Urinary bladder (tissue), 4 donors: Measurements from ENCODE around the gene ANKMY1. TPM values are rescaled to one million over a fixed set of nuclear protein-coding genes. Genes with fewer than 3 reads are reported as not detected.

ENCODE experiments used
- DNase-seq: peaks from one replicate; pipeline ENCODE4 v3.0.0-alpha.2; 2015; ENCODE audit errors: extremely low spot score
- H3K27ac ChIP-seq: one replicate; pipeline ENCODE4 v1.5.1; 2013; ENCODE audit warnings: low read depth, mild to moderate bottlenecking, moderate library complexity
- H3K36me3 ChIP-seq: one replicate; pipeline ENCODE4 v1.6.1; 2013; ENCODE audit warnings: mild to moderate bottlenecking, moderate library complexity; ENCODE audit not compliant: insufficient read depth
- H3K4me1 ChIP-seq: one replicate; pipeline ENCODE4 v1.6.1; 2013; ENCODE audit warnings: mild to moderate bottlenecking, moderate library complexity; ENCODE audit not compliant: insufficient read depth
- H3K4me3 ChIP-seq: one replicate; pipeline ENCODE4 v1.5.1; 2013; ENCODE audit warnings: low read depth, low read length
- WGBS: extraction: QIAGEN DNeasy Blood & Tissue Kit; methylation state at CpG from one replicate; pipeline ENCODE4 v1.1.7; 2013; 5-methylcytosine and 5-hydroxymethylcytosine counted together
- polyA plus RNA-seq: library from polyadenylated mRNA; stranded (reverse); fragments of 200-250 nt; gene quantifications from one replicate; pipeline ENCODE4 v1.2.3, GENCODE V29; 2013
- total RNA-seq: library from RNA; depleted of rRNA; stranded (reverse); fragments of >200 nt; gene quantifications from one replicate; pipeline ENCODE4 v1.2.3, GENCODE V29; 2014
- donor health status: healthy with polysubstance abuse.
- donor health status: healthy.

Gene ANKMY1
- total and polyA plus RNA-seq, 2 donors = 9.6 to 11.1 TPM

GRCh38 chr2:240467659-240468302, 90.0 kb downstream of the ANKMY1 start:
- Histone ChIP-seq H3K36me3 (peaks cover 2% of the 10 kb centered on the region), H3K27ac (no peak overlapping the region), H3K4me1 (no peaks in the 10 kb centered on the region), H3K4me3 (no peak overlapping the region)
- WGBS = 84% methylated on average over 22 of the region's 22 CpGs
- no peak for DNase-seq

GRCh38 chr2:240467149-240467642, 90.6 kb downstream of the ANKMY1 start:
- Histone ChIP-seq H3K36me3 (peaks cover 2% of the 10 kb centered on the region), H3K4me3 (no peak overlapping the region), H3K4me1 (no peaks in the 10 kb centered on the region), H3K27ac (no peak overlapping the region)
- DNase-seq = no peak
- WGBS = 79% methylated on average over 12 of the region's 12 CpGs

- no peak for DNase-seq
- Histone ChIP-seq H3K36me3 (peaks cover 2% of the 10 kb centered on the region), H3K27ac (no peak overlapping the region), H3K4me1 (no peaks in the 10 kb centered on the region), H3K4me3 (no peak overlapping the region)
- WGBS = 77% methylated on average over 19 of the region's 19 CpGs
These were observed 91.1 kb downstream of the ANKMY1 start for GRCh38 chr2:240466579-240467148.

- no peaks in the 10 kb centered on the region for H3K4me1 ChIP-seq
- H3K36me3 ChIP-seq = peaks cover 2% of the 10 kb centered on the region
- no peak overlapping the region for H3K27ac ChIP-seq
- WGBS = 77% methylated on average over 28 of the region's 28 CpGs
- H3K4me3 ChIP-seq = no peak overlapping the region
- DNase-seq = no peak
These were observed 91.8 kb downstream of the ANKMY1 start for GRCh38 chr2:240465765-240466578.

GRCh38 chr2:240465268-240465764, 92.5 kb downstream of the ANKMY1 start:
- H3K36me3 ChIP-seq = peaks cover 2% of the 10 kb centered on the region
- no peak overlapping the region for H3K4me3 ChIP-seq
- DNase-seq = no peak
- WGBS = 94% methylated on average over 22 of the region's 22 CpGs
- H3K27ac ChIP-seq = no peak overlapping the region
- H3K4me1 ChIP-seq = no peaks in the 10 kb centered on the region

- WGBS = 97% methylated on average over 43 of the region's 43 CpGs
- DNase-seq = no peak
- Histone ChIP-seq H3K36me3 (peaks cover 2% of the 10 kb centered on the region), H3K4me1 (no peaks in the 10 kb centered on the region), H3K27ac (no peak overlapping the region), H3K4me3 (no peak overlapping the region)
These were observed 93.1 kb downstream of the ANKMY1 start for GRCh38 chr2:240464514-240465241.

- WGBS = 95% methylated on average over 21 of the region's 21 CpGs
- Histone ChIP-seq H3K36me3 (peaks cover 2% of the 10 kb centered on the region), H3K4me1 (no peaks in the 10 kb centered on the region), H3K4me3 (no peak overlapping the region), H3K27ac (no peak overlapping the region)
- no peak for DNase-seq
These were observed 93.8 kb downstream of the ANKMY1 start for GRCh38 chr2:240463866-240464481.

- Histone ChIP-seq H3K4me1 (no peaks in the 10 kb centered on the region), H3K36me3 (peaks cover 2% of the 10 kb centered on the region), H3K27ac (no peak overlapping the region), H3K4me3 (no peak overlapping the region)
- no peak for DNase-seq
- whole genome bisulfite sequencing = 93% methylated on average over 22 of the region's 22 CpGs
These were observed 94.4 kb downstream of the ANKMY1 start for GRCh38 chr2:240463274-240463865.

GRCh38 chr2:240462707-240463273, 95.0 kb downstream of the ANKMY1 start:
- Histone ChIP-seq H3K4me1 (no peaks in the 10 kb centered on the region), H3K4me3 (no peak overlapping the region), H3K36me3 (peaks cover 2% of the 10 kb centered on the region), H3K27ac (no peak overlapping the region)
- 87% methylated on average over 16 of the region's 16 CpGs for WGBS
- no peak for DNase-seq

GRCh38 chr2:240462073-240462706, 95.6 kb downstream of the ANKMY1 start:
- H3K27ac ChIP-seq = no peak overlapping the region
- DNase-seq = no peak
- H3K4me3 ChIP-seq = no peak overlapping the region
- H3K36me3 ChIP-seq = peaks cover 2% of the 10 kb centered on the region
- WGBS = 94% methylated on average over 41 of the region's 41 CpGs
- H3K4me1 ChIP-seq = no peaks in the 10 kb centered on the region

GRCh38 chr2:240461471-240462072, 96.2 kb downstream of the ANKMY1 start:
- DNase-seq = no peak
- 91% methylated on average over 17 of the region's 17 CpGs for WGBS
- Histone ChIP-seq H3K27ac (no peak overlapping the region), H3K4me1 (no peaks in the 10 kb centered on the region), H3K4me3 (no peak overlapping the region), H3K36me3 (peaks cover 2% of the 10 kb centered on the region)
